ENCODE results near the gene HTR6. TPM values are rescaled to one million over a fixed set of nuclear protein-coding genes. Genes with fewer than 3 reads are reported as not detected.

Gene HTR6
- total and polyA plus RNA-seq, 2 of the 4 experiments (the other 2 are of a cell fraction) = not detected

DNA sequence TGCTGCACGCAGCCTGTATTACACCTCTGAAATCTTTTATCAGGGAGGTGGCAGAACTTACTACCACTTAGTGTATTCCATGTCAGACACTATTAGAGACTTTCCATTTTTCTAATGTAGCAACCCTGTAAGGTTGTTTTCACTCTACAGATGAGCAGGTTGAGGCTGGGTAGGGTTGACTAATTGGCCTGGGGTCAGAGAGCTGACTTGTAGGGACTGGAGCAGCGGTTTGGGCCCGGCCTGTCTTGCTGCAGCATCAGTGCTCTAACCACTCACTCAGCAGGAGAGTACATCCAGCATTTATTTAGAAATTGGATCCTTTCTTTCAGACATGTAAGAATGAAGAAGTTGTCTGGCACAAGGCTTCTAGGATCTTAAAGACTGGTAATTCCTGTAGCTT lies 46.2 kb upstream of the HTR6 start:
- no peaks in the 10 kb centered on the region for H3K27me3 ChIP-seq (ENCODE audit: control insufficient read depth, insufficient read depth, low read length)
- TF ChIP-seq RCOR1 (IDR thresholded peaks at IDR 0.05; ENCODE audit: insufficient replicate concordance, low read length) (no peak), MAFK (IDR thresholded peaks at IDR 0.05; ENCODE audit: low read depth, low read length) (no peak), CHD1 (IDR thresholded peaks at IDR 0.05; ENCODE audit: low read depth, low read length) (no peak)
- peaks cover 36 to 67% of the 10 kb centered on the region in 2 experiments for H3K79me1 ChIP-seq (ENCODE audit: low read depth in 1 of 2, low read length in 2 of 2)
- H2BK120ac ChIP-seq (ENCODE audit: low read depth, low read length) = no peak overlapping the region
- no peak overlapping the region for H2BK15ac ChIP-seq (ENCODE audit: low read depth, low read length)
- peaks cover 3% of the 10 kb centered on the region; the same call in 1 of the 2 replicates for H3K36me3 ChIP-seq (ENCODE audit: control insufficient read depth, insufficient read depth, low read length)
- dilution Hi-C loops (cut with HindIII; ENCODE audit: low sequenced_read_pairs, unreplicated experiment) = no loop called here
- no peak overlapping the region for H3K4me2 ChIP-seq (ENCODE audit: low read depth, low read length)
- no peak overlapping the region for H2AFZ ChIP-seq (replicated peaks; ENCODE audit: low read length, poor library complexity)
- CTCF ChIA-PET = no interaction called here
- no peak overlapping the region for H2BK5ac ChIP-seq (ENCODE audit: low read depth, low read length, poor library complexity, severe bottlenecking)
- WGBS, 2 experiments (ENCODE audit: extremely low coverage in 2 of 2, insufficient read length in 1 of 2) = 80% methylated on average over 1 of the region's 3 CpGs; no CpG with 5 or more reads in 1 of the 2 experiments
- H3K23ac ChIP-seq (ENCODE audit: low read depth, low read length) = no peak overlapping the region
- no peak overlapping the region for H3K4ac ChIP-seq (ENCODE audit: low read depth, low read length)
- no peak overlapping the region for H3K9ac ChIP-seq (ENCODE audit: low read depth, low read length)
- H3K4me1 ChIP-seq (ENCODE audit: control insufficient read depth, insufficient read depth, low read length) = peaks cover 23% of the 10 kb centered on the region
- no peak overlapping the region for H3K4me3 ChIP-seq (ENCODE audit: insufficient read depth, low read depth, low read length)
- ATAC-seq (ENCODE audit: low read depth) = 0 out of 2 replicates have a peak, but pooled peaks have one; percentile 19
- DNase-seq = no peak
- no TSS peak for BruUV-seq (replicated peaks)
- H3K9me3 ChIP-seq (ENCODE audit: control insufficient read depth, insufficient read depth, low read length) = no peaks in the 10 kb centered on the region
- H4K20me1 ChIP-seq (ENCODE audit: insufficient read depth, low read length) = peaks cover 30% of the 10 kb centered on the region; the same call in 1 of the 2 replicates
- intact Hi-C loops (cut with micrococcal nuclease) = no loop called here
- H3K56ac ChIP-seq (ENCODE audit: extremely low read depth, insufficient read depth, low read length) = no peak overlapping the region
- no peak overlapping the region for H2AK9ac ChIP-seq (replicated peaks; ENCODE audit: low read depth, low read length, poor library complexity)
- H2BK20ac ChIP-seq (ENCODE audit: low read depth, low read length) = no peak overlapping the region
- H4K8ac ChIP-seq (ENCODE audit: low read depth in 2 of 2, low read length in 2 of 2) = no peak overlapping the region
- no peak overlapping the region for H4K5ac ChIP-seq (ENCODE audit: low read depth, low read length)
- no peak overlapping the region for H3K14ac ChIP-seq (replicated peaks; ENCODE audit: low read depth, low read length)
- peaks cover 9% of the 10 kb centered on the region; the same call in 1 of the 2 replicates for H3K9me1 ChIP-seq (ENCODE audit: insufficient read depth, low read length)
- POLR2A ChIA-PET (ENCODE audit: unreplicated experiment) = no interaction called here
- H4K91ac ChIP-seq (ENCODE audit: insufficient read depth, low read depth, low read length) = no peak overlapping the region
- H2AK5ac ChIP-seq (ENCODE audit: low read depth, low read length) = no peak overlapping the region
- H3K27ac ChIP-seq (ENCODE audit: insufficient read depth, low read length) = no peak overlapping the region
- in situ Hi-C loops (cut with MboI; ENCODE audit: low sequenced_read_pairs) = no loop called here
- no peak overlapping the region for H3K18ac ChIP-seq (ENCODE audit: low read depth, low read length)
